HG03460 (cell line): ENCODE data around the gene PISD.

Source experiments
- ATAC-seq: cut with Tn5 transposase; IDR thresholded peaks from one replicate; pipeline ENCODE4 v1.9.1; 2021; ENCODE audit not compliant: unreplicated experiment

PISD gene

GRCh38 chr22:31626427-31627150 is 35.4 kb downstream of the PISD start:
- ATAC-seq, result no peak

- ATAC-seq, result no peak
Measured at GRCh38 chr22:31625661-31626426, 36.2 kb downstream of the PISD start.

- ATAC-seq, result no peak
Measured at GRCh38 chr22:31625257-31625640, 36.8 kb downstream of the PISD start.

- ATAC-seq, result no peak
Measured at GRCh38 chr22:31623592-31624304, 38.3 kb downstream of the PISD start.

- ATAC-seq, result no peak
Measured at GRCh38 chr22:31622980-31623379, 39.0 kb downstream of the PISD start.

- ATAC-seq, result no peak
Measured at GRCh38 chr22:31621507-31622124, 40.4 kb downstream of the PISD start.

GRCh38 chr22:31620756-31621480 is 41.1 kb downstream of the PISD start:
- no peak for ATAC-seq

- ATAC-seq, result no peak
Measured at GRCh38 chr22:31619611-31620300, 42.3 kb downstream of the PISD start.

- no peak for ATAC-seq
Measured at GRCh38 chr22:31618471-31619176, 43.4 kb downstream of the PISD start.

- no peak for ATAC-seq
Measured at GRCh38 chr22:31618057-31618456, 44.0 kb downstream of the PISD start.

GRCh38 chr22:31616315-31616980 is 45.6 kb downstream of the PISD start:
- peak; percentile 65 for ATAC-seq

- peak; percentile 10 for ATAC-seq
Measured at GRCh38 chr22:31615940-31616314, 46.1 kb downstream of the PISD start.

GRCh38 chr22:31615491-31615860 is 46.5 kb downstream of the PISD start:
- no peak for ATAC-seq

- ATAC-seq, result no peak
Measured at GRCh38 chr22:31614781-31615490, 47.1 kb downstream of the PISD start.

GRCh38 chr22:31613904-31614296 is 48.1 kb downstream of the PISD start:
- ATAC-seq, result no peak

GRCh38 chr22:31613286-31613903 is 48.6 kb downstream of the PISD start:
- ATAC-seq, result no peak

- no peak for ATAC-seq
Measured at GRCh38 chr22:31612891-31613285, 49.1 kb downstream of the PISD start.
